ENCODE measurements around the gene MXRA5. TPM values are rescaled to one million over a fixed set of nuclear protein-coding genes. Genes with fewer than 3 reads are reported as not detected.
"Not testable (repeated sequence)": the region's sequence is repeated elsewhere in the genome, so short reads cannot be mapped to it uniquely, and the experiment has no call there.

MXRA5 gene
- total RNA-seq, 2 experiments from 2014 or later = not detected

- Mint-ChIP-seq H3K9me3 (no peaks in the 10 kb centered on the region), H3K27me3 (no peaks in the 10 kb centered on the region), H3K36me3 (ENCODE audit: low read depth) (no peaks in the 10 kb centered on the region), H3K4me3 (no peak overlapping the region), H3K4me1 (no peaks in the 10 kb centered on the region), H3K27ac (no peak overlapping the region)
- no peak for DNase-seq
- ChIA-PET CTCF (no interaction called here), POLR2A (no interaction called here)
Observed at GRCh38 chrX:3295731-3296130, 50.7 kb downstream of the MXRA5 start.

DNA sequence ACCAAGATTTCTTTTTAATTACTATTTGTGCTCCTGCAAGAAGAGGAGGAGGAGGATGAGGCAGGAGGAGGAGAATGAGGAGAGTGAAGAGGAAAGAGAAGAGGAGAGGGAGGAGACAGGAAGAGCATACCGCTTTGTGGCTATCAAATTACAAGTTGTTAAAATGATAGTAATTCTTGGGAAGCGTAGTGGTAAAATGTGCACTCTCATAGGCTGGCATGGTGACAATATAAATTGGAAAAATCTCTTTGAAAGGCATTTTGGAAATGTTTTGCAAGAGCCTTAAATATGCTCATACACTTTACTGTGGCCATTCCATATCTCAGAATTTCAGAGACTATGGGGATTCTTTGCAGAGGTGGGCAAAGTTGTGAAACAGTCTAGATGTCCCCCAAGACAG, 53.2 kb downstream of the MXRA5 start:
- Mint-ChIP-seq H3K27me3 (no peaks in the 10 kb centered on the region), H3K4me3 (no peak overlapping the region), H3K9me3 (no peaks in the 10 kb centered on the region), H3K27ac (no peak overlapping the region), H3K36me3 (ENCODE audit: low read depth) (no peaks in the 10 kb centered on the region), H3K4me1 (no peaks in the 10 kb centered on the region)
- ChIA-PET POLR2A (no interaction called here), CTCF (no interaction called here)
- no peak for DNase-seq

GRCh38 chrX:3290561-3290960, 55.9 kb downstream of the MXRA5 start:
- Mint-ChIP-seq H3K4me3 (no peak overlapping the region), H3K4me1 (no peaks in the 10 kb centered on the region), H3K27me3 (no peaks in the 10 kb centered on the region), H3K36me3 (ENCODE audit: low read depth) (no peaks in the 10 kb centered on the region), H3K27ac (no peak overlapping the region), H3K9me3 (no peaks in the 10 kb centered on the region)
- ChIA-PET POLR2A (no interaction called here), CTCF (interaction anchor here (1.0 kb wide), 1 partner anchor 141 kb away, joined by 3 read pairs; no protein-coding TSS in a partner anchor)
- DNase-seq = no peak

DNA sequence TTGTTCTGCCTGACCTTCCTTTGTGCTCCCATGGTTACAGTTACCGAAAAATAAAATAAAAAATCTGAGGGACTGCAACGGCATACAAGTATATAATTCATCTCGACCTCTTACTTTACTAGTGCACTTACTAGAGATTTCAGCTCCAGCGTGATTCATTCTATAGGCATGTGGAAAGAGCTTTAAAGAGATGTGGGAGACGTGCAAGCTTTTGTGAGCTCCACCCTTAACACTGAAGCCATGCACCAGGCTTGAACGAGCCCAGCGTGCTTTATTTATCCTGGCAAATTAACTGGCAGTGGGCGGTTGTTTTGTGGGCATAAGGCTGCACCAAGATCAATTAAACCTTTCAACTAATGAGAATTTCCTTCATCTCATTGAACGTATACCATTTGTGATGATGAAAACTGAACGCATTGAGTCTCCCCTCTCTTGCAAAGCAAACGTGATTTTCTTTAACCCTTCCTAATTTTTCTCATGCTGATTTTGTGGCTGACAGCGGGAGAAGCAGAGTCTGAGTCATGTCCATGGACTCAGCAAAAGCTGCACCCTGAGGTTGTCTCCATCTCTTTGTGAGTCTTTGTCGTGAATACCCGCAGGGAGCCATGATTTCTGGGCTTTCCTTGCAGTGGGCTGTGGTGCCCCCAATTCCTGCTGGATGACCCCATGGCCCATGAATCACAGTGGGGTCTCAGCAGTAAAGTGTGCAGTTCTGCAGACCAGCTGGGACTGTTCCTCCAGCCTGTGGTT, 60.1 kb downstream of the MXRA5 start:
- no peak for DNase-seq
- CTCF ChIA-PET = no interaction called here
- Mint-ChIP-seq H3K27ac (no peak overlapping the region), H3K4me3 (no peak overlapping the region), H3K27me3 (no peaks in the 10 kb centered on the region), H3K9me3 (no peaks in the 10 kb centered on the region), H3K36me3 (ENCODE audit: low read depth) (no peaks in the 10 kb centered on the region), H3K4me1 (no peaks in the 10 kb centered on the region)
- POLR2A ChIA-PET = interaction anchor here (0.6 kb wide), 1 partner anchor 328 kb away, joined by 4 read pairs; no protein-coding TSS in a partner anchor

DNA sequence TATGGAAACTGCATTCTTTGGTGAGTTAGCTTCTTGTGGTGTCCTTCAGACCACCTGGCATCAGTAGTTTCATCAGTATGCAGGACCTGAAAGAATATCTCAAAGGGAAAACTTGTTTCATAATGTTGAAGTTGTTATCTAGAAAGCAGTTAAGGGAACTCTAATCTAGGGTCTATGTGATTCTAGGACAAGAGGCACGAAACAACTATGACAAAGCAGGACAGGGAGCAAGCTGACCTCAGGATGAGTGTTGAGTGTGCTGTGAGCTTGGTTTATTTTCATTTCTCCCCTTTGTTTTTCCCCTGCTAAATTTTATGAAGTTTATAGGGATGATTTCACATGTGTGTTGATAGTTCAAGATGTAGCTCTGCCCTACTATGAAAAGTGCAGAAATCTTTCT, 65.7 kb downstream of the MXRA5 start:
- POLR2A ChIA-PET = no interaction called here
- DNase-seq = no peak
- H3K36me3 Mint-ChIP-seq (ENCODE audit: low read depth) = no peaks in the 10 kb centered on the region

GRCh38 chrX:3273668-3274067, 72.8 kb downstream of the MXRA5 start:
- H3K27ac Mint-ChIP-seq; CTCF ChIA-PET; H3K4me1 Mint-ChIP-seq; H3K4me3 Mint-ChIP-seq; H3K27me3 Mint-ChIP-seq; H3K36me3 Mint-ChIP-seq (ENCODE audit: low read depth); DNase-seq; POLR2A ChIA-PET; H3K9me3 Mint-ChIP-seq: not testable (repeated sequence)

More for the DNA sequence above, 65.7 kb downstream of the MXRA5 start:
- H3K27me3 Mint-ChIP-seq = no peaks in the 10 kb centered on the region
- no peak overlapping the region for H3K4me3 Mint-ChIP-seq
- CTCF ChIA-PET = no interaction called here
- peaks cover 4% of the 10 kb centered on the region for H3K9me3 Mint-ChIP-seq
- H3K4me1 Mint-ChIP-seq = no peaks in the 10 kb centered on the region
- H3K27ac Mint-ChIP-seq = no peak overlapping the region

GRCh38 chrX:3271834-3272186, 74.6 kb downstream of the MXRA5 start:
- Mint-ChIP-seq H3K4me1 (no peaks in the 10 kb centered on the region), H3K27ac (no peak overlapping the region)
- CTCF ChIA-PET = no interaction called here

DNA sequence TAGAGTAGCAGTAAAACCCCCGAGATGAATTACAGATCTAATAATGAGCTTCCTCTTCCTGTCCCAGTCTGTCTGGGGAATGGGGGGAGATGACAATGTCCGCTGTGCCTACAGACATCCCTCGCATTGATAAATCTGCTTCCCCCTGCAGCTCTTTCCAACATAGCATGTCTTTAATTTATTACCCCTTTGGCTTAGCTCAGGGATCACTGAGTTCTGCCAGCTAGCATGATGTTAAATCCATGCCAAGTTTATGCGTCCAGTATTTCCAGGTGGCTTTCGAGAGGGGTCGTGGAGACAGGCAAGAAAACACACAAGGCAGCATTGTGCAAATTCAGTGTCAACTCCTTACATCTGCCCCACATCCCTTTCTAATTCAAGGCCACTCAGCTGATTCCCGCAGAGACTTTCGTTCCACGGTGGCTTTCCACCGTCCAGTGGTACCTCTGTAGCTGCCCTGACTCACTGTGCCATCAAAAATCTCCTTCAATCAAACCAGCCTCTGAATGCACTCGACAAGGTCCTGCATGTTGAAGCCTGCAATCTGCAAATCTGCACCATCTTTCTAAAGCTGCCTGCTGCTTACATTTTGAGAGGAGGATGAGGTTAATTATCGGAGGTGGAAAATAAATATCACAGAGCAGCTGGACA, 75.1 kb downstream of the MXRA5 start:
- ChIA-PET CTCF (no interaction called here), POLR2A (no interaction called here)
- H3K27me3 Mint-ChIP-seq = no peaks in the 10 kb centered on the region
- no peaks in the 10 kb centered on the region for H3K4me1 Mint-ChIP-seq
- peaks cover 3% of the 10 kb centered on the region for H3K9me3 Mint-ChIP-seq
- H3K4me3 Mint-ChIP-seq = no peak overlapping the region
- no peak overlapping the region for H3K27ac Mint-ChIP-seq
- no peaks in the 10 kb centered on the region for H3K36me3 Mint-ChIP-seq (ENCODE audit: low read depth)
- DNase-seq = no peak

More at GRCh38 chrX:3271834-3272186, 74.6 kb downstream of the MXRA5 start:
- POLR2A ChIA-PET = no interaction called here
- H3K36me3 Mint-ChIP-seq (ENCODE audit: low read depth) = no peaks in the 10 kb centered on the region
- no peak overlapping the region for H3K4me3 Mint-ChIP-seq
- peaks cover 3% of the 10 kb centered on the region for H3K9me3 Mint-ChIP-seq
- DNase-seq = no peak
- no peaks in the 10 kb centered on the region for H3K27me3 Mint-ChIP-seq

DNA sequence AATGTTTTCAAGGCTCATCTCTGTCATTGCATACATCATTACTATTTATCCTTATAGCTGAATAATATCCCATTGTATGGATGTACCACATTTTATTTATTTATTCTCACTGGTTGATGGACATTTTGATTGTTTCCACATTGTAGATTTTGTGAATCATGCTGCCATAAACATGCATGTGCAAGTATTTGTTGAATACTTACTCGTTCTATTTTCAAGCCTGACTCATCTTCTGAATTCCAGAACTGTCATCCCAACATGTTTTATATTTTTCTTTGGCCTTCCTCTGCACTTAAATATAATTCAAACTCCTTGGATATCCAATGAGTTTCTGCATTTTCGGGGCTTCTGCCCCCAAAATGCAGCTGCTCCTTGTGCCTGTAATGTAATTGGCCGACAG, 77.6 kb downstream of the MXRA5 start:
- CTCF ChIA-PET = no interaction called here
- Mint-ChIP-seq H3K4me3 (no peak overlapping the region), H3K27ac (no peak overlapping the region), H3K27me3 (no peaks in the 10 kb centered on the region), H3K36me3 (ENCODE audit: low read depth) (no peaks in the 10 kb centered on the region), H3K9me3 (peaks cover under 1% of the 10 kb centered on the region), H3K4me1 (no peaks in the 10 kb centered on the region)
- DNase-seq = no peak
- POLR2A ChIA-PET = no interaction called here

- H3K27me3 Mint-ChIP-seq = no peaks in the 10 kb centered on the region
- H3K27ac Mint-ChIP-seq = no peak overlapping the region
- no peaks in the 10 kb centered on the region for H3K4me1 Mint-ChIP-seq
- no peaks in the 10 kb centered on the region for H3K36me3 Mint-ChIP-seq (ENCODE audit: low read depth)
- H3K4me3 Mint-ChIP-seq = no peak overlapping the region
- CTCF ChIA-PET = no interaction called here
- peaks cover 2% of the 10 kb centered on the region for H3K9me3 Mint-ChIP-seq
- POLR2A ChIA-PET = no interaction called here
- no peak for DNase-seq
Observed at GRCh38 chrX:3263681-3264126, 82.7 kb downstream of the MXRA5 start.

GRCh38 chrX:3262901-3263300, 83.6 kb downstream of the MXRA5 start:
- Mint-ChIP-seq H3K4me1 (no peaks in the 10 kb centered on the region), H3K36me3 (ENCODE audit: low read depth) (no peaks in the 10 kb centered on the region), H3K27me3 (no peaks in the 10 kb centered on the region), H3K9me3 (peaks cover 2% of the 10 kb centered on the region), H3K4me3 (no peak overlapping the region), H3K27ac (no peak overlapping the region)
- POLR2A ChIA-PET = no interaction called here
- DNase-seq = no peak
- CTCF ChIA-PET = no interaction called here

All from activated CD4-positive, alpha-beta T cell treated with anti-CD3 and anti-CD28 coated beads, Interleukin-2, amount 10 ng/mL, durations not matched to agents 7 days and 5 days (primary cell).